Karpas-422 (cell line): ENCODE measurements around the gene ARSA. TPM values are rescaled to one million over a fixed set of nuclear protein-coding genes. Genes with fewer than 3 reads are reported as not detected.

Source experiments
- DNase-seq: peaks from one replicate; pipeline ENCODE4 v3.0.0-alpha.2; 2015
- H2AFZ ChIP-seq: fragments of 200-600 bp; sonication (generic); 2 replicates; pipeline ENCODE4 v1.6.1; 2014; ENCODE audit warnings: antibody characterized with exemption, low read length, mixed read lengths
- H3K27ac ChIP-seq: fragments of 200-600 bp; sonication (generic); 2 replicates; pipeline ENCODE4 v1.5.1; 2014; ENCODE audit warnings: mild to moderate bottlenecking, low read length, moderate library complexity
- H3K27me3 ChIP-seq: fragments of 200-600 bp; sonication (generic); 2 replicates; pipeline ENCODE4 v1.6.1; 2014; ENCODE audit warnings: low read length, mixed read lengths
- H3K36me3 ChIP-seq: fragments of 200-600 bp; sonication (generic); 2 replicates; pipeline ENCODE4 v1.6.1; 2014; ENCODE audit warnings: low read length, mixed read lengths; ENCODE audit not compliant: insufficient read depth
- H3K4me1 ChIP-seq: fragments of 200-600 bp; sonication (generic); 2 replicates; pipeline ENCODE4 v1.6.1; 2014; ENCODE audit warnings: mild to moderate bottlenecking, low read length, mixed read lengths
- H3K4me2 ChIP-seq: fragments of 200-600 bp; sonication (generic); 2 replicates; pipeline ENCODE4 v1.6.1; 2014; ENCODE audit warnings: low read length, low read depth, mild to moderate bottlenecking; ENCODE audit not compliant: poor library complexity, severe bottlenecking
- H3K4me3 ChIP-seq: fragments of 200-600 bp; sonication (generic); 2 replicates; pipeline ENCODE4 v1.5.1; 2014; ENCODE audit warnings: mild to moderate bottlenecking, antibody characterized with exemption, low read length, mixed read lengths
- H3K79me2 ChIP-seq: fragments of 200-600 bp; sonication (generic); 2 replicates; pipeline ENCODE4 v1.6.1; 2014; ENCODE audit warnings: mild to moderate bottlenecking, low read length, mixed read lengths
- H3K9ac ChIP-seq: fragments of 200-600 bp; sonication (generic); 2 replicates; pipeline ENCODE4 v1.6.0; 2014; ENCODE audit warnings: low read length
- H3K9me2 ChIP-seq: fragments of 200-600 bp; sonication (generic), shearing (Covaris generic); replicated peaks from 2 replicates; pipeline ENCODE4 v1.6.0; 2014; ENCODE audit warnings: mild to moderate bottlenecking, low read length, moderate library complexity; ENCODE audit not compliant: insufficient read depth
- H3K9me3 ChIP-seq: fragments of 300-700, 200-600 bp; sonication (generic); 2 replicates; pipeline ENCODE4 v1.6.1; 2014; ENCODE audit warnings: low read length, mixed read lengths
- H4K20me1 ChIP-seq: fragments of 200-600 bp; sonication (generic); 2 replicates; pipeline ENCODE4 v1.6.1; 2014; ENCODE audit warnings: mild to moderate bottlenecking, antibody characterized with exemption, low read length, low read depth; ENCODE audit not compliant: insufficient read depth
- total RNA-seq: library from RNA; depleted of rRNA; stranded (reverse); fragments of >200 nt; shearing (Covaris generic); gene quantifications from 2 replicates; pipeline ENCODE4 v1.2.3, GENCODE V29; 2014; ENCODE audit warnings: low replicate concordance

Gene ARSA
- total RNA-seq, 1 experiment from 2014 or later: 24.3 TPM

DNA sequence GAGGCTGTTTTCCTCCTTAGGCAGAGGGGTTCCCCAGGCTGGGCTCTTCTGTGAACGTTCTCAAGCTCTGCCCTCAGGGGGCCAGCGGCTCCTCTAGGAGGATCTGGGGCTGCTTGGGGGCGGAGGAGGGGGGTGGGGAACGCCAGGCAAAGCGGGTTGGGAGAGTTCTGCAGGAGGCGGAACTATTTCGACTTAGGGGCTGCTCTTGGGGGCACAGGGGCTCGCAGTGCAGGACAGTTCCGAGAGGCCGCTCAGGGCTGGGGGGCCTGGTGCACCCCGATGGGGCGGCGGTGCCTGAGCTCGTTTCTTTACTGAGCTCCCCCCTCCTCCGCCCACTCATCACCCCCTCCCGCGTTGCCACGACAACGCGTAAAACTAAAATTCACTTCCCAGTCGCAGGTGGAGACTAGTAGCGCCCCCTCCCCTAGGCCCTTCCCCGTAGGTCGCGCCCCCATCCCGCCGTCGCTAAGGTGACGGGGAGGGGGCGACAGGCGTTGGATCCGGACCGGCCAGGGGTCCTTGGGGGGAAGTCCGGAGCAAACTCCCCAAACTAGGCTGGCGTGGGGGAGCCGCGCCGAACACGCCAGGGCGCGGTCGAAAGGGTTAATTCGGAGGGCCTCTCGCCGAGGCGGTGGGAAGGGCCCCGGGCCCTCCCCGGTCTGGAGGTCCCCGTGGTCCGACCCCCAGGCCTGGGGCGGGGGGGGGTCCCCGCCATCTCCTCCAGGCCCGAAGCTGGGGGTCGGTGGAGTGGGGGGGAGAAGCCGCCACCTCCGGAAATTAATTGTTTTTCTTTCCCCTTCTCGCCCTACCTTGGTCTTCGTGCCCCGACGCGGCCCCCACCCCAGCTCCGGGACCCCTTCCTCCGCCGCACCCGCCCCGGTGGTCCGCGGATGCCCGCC is 45.5 kb upstream of the ARSA start:
- Histone ChIP-seq H3K9me3 (peaks cover 2% of the 10 kb centered on the region; the same call in 1 of the 2 replicates), H3K4me1 (no peaks in the 10 kb centered on the region), H3K4me2 (no peak overlapping the region), H3K9ac (no peak overlapping the region), H4K20me1 (no peaks in the 10 kb centered on the region), H3K79me2 (no peaks in the 10 kb centered on the region), H3K36me3 (no peaks in the 10 kb centered on the region), H2AFZ (no peak overlapping the region), H3K9me2 (no peaks in the 10 kb centered on the region), H3K27me3 (no peaks in the 10 kb centered on the region), H3K27ac (no peak overlapping the region), H3K4me3 (no peak overlapping the region)
- no peak for DNase-seq

DNA sequence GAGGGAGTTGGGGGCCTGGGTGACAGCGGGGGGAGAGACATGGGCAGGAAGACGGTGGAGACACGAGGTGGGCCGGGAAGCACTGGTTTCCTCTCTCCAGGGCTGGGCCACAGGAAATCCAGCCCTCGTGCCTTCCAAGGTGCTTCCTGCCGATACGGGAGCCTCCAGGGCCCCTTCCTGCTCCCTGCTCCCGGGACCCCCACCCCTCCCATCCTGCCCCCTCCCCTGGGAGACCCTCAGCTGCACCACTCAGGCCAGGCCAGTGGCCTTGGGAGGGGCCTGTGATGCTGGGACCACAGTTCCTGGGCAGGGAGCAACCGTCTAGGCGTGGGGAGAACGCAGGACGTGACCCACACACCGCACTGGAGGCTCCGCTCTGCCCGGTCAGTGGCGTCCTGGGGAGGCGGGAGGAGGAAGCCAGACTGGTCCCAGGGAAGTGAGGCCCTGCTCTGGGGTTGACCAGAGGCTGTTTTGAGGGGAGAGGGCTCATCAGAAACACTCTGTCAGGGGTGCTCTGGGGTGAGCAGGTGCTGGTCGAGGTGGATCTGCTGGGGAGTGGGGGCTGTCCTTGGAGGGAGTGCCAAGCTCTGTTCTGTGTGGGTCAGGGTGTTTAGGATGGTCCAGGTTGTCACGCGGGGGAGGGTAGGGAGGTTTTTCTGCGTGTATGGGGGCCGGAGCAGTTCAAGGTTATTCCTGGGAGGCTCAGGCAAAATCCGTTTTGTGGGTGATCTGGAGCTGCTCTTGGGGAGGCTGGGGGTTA is 44.7 kb upstream of the ARSA start, which contains the start of gene SHANK3:
Gene SHANK3, plus strand, starts transcription at position 353 of the 760 bp plus-strand sequence.
- Histone ChIP-seq H3K36me3 (no peaks in the 10 kb centered on the region), H3K4me1 (no peaks in the 10 kb centered on the region), H3K9ac (no peak within 1 kb of the TSS), H3K9me3 (no peaks in the 10 kb centered on the region), H3K4me3 (no peak within 1 kb of the TSS), H4K20me1 (no peaks in the 10 kb centered on the region), H3K79me2 (no peaks in the 10 kb centered on the region), H3K4me2 (no peak within 1 kb of the TSS), H3K9me2 (no peaks in the 10 kb centered on the region), H3K27ac (no peak within 1 kb of the TSS), H2AFZ (no peak within 1 kb of the TSS), H3K27me3 (no peaks in the 10 kb centered on the region)
- no peak for DNase-seq

DNA sequence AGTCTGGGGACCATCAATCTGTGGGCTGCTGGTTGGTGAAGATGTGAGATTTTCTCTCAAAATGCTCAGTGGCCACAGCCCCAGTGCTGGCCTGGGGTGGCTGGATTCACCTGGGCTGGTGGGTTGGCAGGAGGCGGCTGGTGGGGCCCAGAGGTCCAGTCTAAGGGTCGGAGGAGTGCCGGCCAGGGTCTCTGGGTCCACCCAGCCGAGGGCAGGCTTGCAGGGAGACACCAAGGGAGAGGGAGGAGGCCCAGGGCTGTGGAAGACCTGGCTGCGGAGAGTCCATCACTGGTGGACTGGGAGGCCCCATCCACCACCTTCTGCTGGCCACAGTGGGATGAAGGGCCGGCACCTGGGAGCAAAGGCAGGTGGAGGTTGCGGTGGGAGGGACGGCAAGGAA is 44.1 kb upstream of the ARSA start:
- Histone ChIP-seq H3K79me2 (no peaks in the 10 kb centered on the region), H4K20me1 (no peaks in the 10 kb centered on the region), H3K27me3 (no peaks in the 10 kb centered on the region), H3K9me2 (no peaks in the 10 kb centered on the region), H3K36me3 (no peaks in the 10 kb centered on the region), H3K4me1 (no peaks in the 10 kb centered on the region), H3K9me3 (no peaks in the 10 kb centered on the region), H3K9ac (no peak overlapping the region), H3K27ac (no peak overlapping the region), H3K4me3 (no peak overlapping the region), H2AFZ (no peak overlapping the region), H3K4me2 (no peak overlapping the region)
- no peak for DNase-seq

DNA sequence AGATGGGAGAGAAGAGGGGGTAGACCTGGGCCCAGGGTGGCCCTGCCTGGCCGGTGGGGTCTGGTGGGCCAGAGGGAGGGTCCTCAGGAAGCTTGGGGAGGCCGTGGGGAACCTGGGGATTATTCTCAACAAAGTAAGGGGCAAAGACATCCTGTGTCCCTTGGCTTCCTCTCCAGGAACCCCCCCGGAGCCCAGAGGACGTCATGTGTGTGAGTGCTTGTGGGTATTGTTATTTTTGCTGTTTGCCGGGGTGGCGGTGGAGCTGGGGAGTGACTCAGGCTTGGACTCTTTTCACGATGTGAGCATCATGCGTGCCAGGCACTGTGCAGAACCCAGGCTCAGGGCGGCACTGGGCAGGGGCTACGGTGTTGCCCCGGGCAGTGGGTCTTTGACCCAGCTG is 43.7 kb upstream of the ARSA start:
- H3K79me2 ChIP-seq: no peaks in the 10 kb centered on the region
- no peaks in the 10 kb centered on the region for H4K20me1 ChIP-seq
- H3K27ac ChIP-seq: no peak overlapping the region
- H3K27me3 ChIP-seq: no peaks in the 10 kb centered on the region
- H3K9ac ChIP-seq: no peak overlapping the region
- H3K36me3 ChIP-seq: no peaks in the 10 kb centered on the region
- H3K4me3 ChIP-seq: no peak overlapping the region
- no peak overlapping the region for H2AFZ ChIP-seq
- no peak overlapping the region for H3K4me2 ChIP-seq
- no peak for DNase-seq
- H3K9me3 ChIP-seq: no peaks in the 10 kb centered on the region
- H3K9me2 ChIP-seq: no peaks in the 10 kb centered on the region
- H3K4me1 ChIP-seq: no peaks in the 10 kb centered on the region

DNA sequence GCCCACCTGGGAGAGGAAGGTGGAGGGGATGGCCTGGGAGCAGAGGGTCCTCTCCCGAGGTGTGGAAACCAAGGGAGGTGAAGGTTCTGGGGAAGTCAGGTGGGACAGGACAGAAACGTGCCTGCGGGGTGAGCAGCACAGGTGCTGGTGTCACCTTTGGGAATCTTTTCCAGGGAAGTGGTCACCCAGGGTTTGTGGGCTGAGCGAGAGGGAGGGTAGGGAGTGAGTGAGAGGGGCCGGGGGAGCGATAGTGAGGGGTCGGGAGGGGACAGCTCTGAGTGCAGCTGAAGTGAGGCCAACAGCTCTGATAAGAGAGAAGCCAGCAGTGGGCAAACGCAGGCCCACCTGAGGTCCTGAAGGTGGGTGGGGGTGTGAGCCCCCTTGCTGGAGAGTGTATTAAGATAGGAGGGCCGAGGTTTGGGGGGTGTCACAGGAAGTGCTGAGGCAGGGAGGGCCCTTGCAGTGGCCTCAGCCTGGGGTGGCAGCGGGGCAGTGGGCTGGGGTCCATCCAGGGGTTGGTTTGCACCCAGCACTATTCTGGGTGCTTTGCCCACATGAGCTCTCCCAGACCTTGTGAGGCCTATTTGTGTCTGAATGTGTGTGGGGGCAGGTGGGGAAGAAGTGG is 43.1 kb upstream of the ARSA start:
- Histone ChIP-seq H3K9ac (no peak overlapping the region), H3K9me3 (no peaks in the 10 kb centered on the region), H3K4me1 (no peaks in the 10 kb centered on the region), H3K36me3 (no peaks in the 10 kb centered on the region), H4K20me1 (no peaks in the 10 kb centered on the region), H3K27ac (no peak overlapping the region), H3K9me2 (no peaks in the 10 kb centered on the region), H2AFZ (no peak overlapping the region), H3K4me3 (no peak overlapping the region), H3K79me2 (no peaks in the 10 kb centered on the region), H3K27me3 (no peaks in the 10 kb centered on the region), H3K4me2 (no peak overlapping the region)
- no peak for DNase-seq

DNA sequence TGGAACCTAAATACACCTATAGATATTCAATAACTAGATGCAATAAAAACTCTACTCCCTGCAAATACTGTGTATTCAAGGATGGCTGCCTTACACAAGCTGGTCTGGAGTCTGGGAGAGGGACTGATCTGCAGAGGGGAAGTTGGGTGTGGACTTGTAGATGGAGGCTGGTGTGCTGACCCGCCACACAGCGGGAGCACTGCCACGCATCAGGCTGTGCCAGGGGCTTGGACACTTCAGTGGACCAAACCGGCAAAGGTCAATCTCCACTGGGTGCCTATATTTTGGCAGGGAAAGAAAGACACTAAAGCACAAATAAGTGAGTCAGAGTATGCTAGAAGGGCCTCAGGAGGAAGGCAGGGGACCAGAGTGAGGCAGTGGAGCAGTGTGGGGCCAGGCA is 42.6 kb upstream of the ARSA start:
- no peaks in the 10 kb centered on the region for H4K20me1 ChIP-seq
- H3K36me3 ChIP-seq: no peaks in the 10 kb centered on the region
- no peak overlapping the region for H3K27ac ChIP-seq
- H3K4me3 ChIP-seq: no peak overlapping the region
- H3K4me2 ChIP-seq: no peak overlapping the region
- H3K79me2 ChIP-seq: no peaks in the 10 kb centered on the region
- H3K4me1 ChIP-seq: no peaks in the 10 kb centered on the region
- DNase-seq: no peak
- no peaks in the 10 kb centered on the region for H3K9me2 ChIP-seq
- no peaks in the 10 kb centered on the region for H3K9me3 ChIP-seq
- H3K9ac ChIP-seq: no peak overlapping the region
- no peak overlapping the region for H2AFZ ChIP-seq
- no peaks in the 10 kb centered on the region for H3K27me3 ChIP-seq

DNA sequence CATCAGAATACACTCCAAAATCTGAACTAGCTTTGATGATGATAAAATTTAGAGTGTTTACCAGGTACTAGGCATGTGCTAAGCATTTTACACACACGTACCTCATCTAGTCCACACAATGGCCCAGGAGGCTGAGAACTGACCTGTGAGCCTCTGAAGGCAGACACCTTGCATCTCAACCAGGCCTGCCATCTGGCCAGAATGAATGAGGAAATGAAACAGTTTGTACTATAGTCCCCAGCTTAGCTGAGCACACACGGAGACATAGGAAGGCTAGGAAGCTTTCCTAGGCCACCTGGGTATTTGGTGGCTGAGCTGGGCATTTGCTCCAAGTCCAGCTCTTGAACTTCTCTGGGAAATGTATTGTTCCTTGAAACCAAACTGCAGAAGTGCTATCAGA is 37.8 kb upstream of the ARSA start:
- no peak for DNase-seq

DNA sequence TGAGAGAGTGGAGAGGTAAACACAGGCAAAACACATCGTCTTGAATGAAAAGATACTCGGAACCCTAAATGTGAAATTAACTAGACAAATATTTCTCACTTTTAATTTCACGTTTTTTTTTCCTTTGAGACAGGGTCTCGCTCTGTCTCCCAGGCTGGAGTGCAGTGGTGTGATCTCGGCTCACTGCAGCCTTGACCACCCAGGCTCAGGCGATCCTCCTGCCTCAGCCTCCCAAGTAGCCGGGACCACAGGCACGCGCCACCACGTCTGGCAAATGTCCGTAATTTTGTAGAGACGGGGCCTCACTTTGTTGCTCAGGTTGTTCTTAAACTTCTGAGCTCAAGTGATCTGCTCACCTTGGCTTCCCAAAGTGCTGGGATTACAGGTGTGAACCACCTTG is 37.3 kb upstream of the ARSA start:
- Histone ChIP-seq H3K4me3 (no peak overlapping the region), H3K79me2 (no peaks in the 10 kb centered on the region), H3K4me2 (no peak overlapping the region), H2AFZ (no peak overlapping the region), H4K20me1 (no peaks in the 10 kb centered on the region), H3K9ac (no peak overlapping the region), H3K4me1 (no peaks in the 10 kb centered on the region), H3K27me3 (no peaks in the 10 kb centered on the region), H3K27ac (no peak overlapping the region), H3K9me3 (no peaks in the 10 kb centered on the region), H3K36me3 (no peaks in the 10 kb centered on the region), H3K9me2 (no peaks in the 10 kb centered on the region)
- no peak for DNase-seq

More for the DNA sequence above, 37.8 kb upstream of the ARSA start:
- Histone ChIP-seq H3K27me3 (no peaks in the 10 kb centered on the region), H4K20me1 (no peaks in the 10 kb centered on the region), H3K4me1 (no peaks in the 10 kb centered on the region), H3K27ac (no peak overlapping the region), H3K4me2 (no peak overlapping the region), H3K36me3 (no peaks in the 10 kb centered on the region), H3K9me3 (no peaks in the 10 kb centered on the region), H3K79me2 (no peaks in the 10 kb centered on the region), H3K4me3 (no peak overlapping the region), H2AFZ (no peak overlapping the region), H3K9ac (no peak overlapping the region), H3K9me2 (no peaks in the 10 kb centered on the region)
